HepG2 (cell line): ENCODE measurements around the gene SNAPIN. TPM values are rescaled to one million over a fixed set of nuclear protein-coding genes. Genes with fewer than 3 reads are reported as not detected.

ENCODE experiments used
- BRCA1 ChIP-seq: sonication (generic); formaldehyde crosslinking; IDR thresholded peaks from 2 replicates; pipeline ENCODE4 v1.4.0; 2020; ENCODE audit warnings: missing genetic modification reagents
- CEBPG ChIP-seq: IDR thresholded peaks from 2 replicates; pipeline ENCODE4 v1.6.1; 2016
- FOXJ3 ChIP-seq: sonication (generic); formaldehyde crosslinking; IDR thresholded peaks from 2 replicates; pipeline ENCODE4 v1.4.0; 2020; ENCODE audit warnings: missing genetic modification reagents, mild to moderate bottlenecking, borderline replicate concordance
- GPBP1L1 ChIP-seq: sonication (generic); formaldehyde crosslinking; IDR thresholded peaks from 2 replicates; pipeline ENCODE4 v1.5.0; 2020; ENCODE audit warnings: mild to moderate bottlenecking, missing genetic modification reagents
- MEIS2 ChIP-seq: sonication (generic); formaldehyde crosslinking; IDR thresholded peaks from 2 replicates; pipeline ENCODE4 v1.9.0; 2021; ENCODE audit warnings: mild to moderate bottlenecking, missing genetic modification reagents
- NFIB ChIP-seq: sonication (generic); formaldehyde crosslinking; IDR thresholded peaks from 2 replicates; pipeline ENCODE4 v1.9.0; 2021; ENCODE audit warnings: missing genetic modification reagents, mild to moderate bottlenecking, borderline replicate concordance
- SMARCC2 ChIP-seq: fragments of 450-650 bp; IDR thresholded peaks from 2 replicates; pipeline ENCODE4 v1.6.1; 2017; ENCODE audit warnings: antibody characterized with exemption, mild to moderate bottlenecking
- SP5 ChIP-seq: IDR thresholded peaks from 2 replicates; pipeline ENCODE4 v1.6.1; 2016; ENCODE audit warnings: low read depth, borderline replicate concordance
- TBL1XR1 ChIP-seq: fragments of 150-350 bp; IDR thresholded peaks from 2 replicates; pipeline ENCODE4 v1.6.1; 2014; ENCODE audit warnings: borderline replicate concordance, low read length; ENCODE audit not compliant: partially characterized antibody
- YEATS2 ChIP-seq: sonication (generic); formaldehyde crosslinking; IDR thresholded peaks from 2 replicates; pipeline ENCODE4 v1.4.0; 2020; ENCODE audit warnings: missing genetic modification reagents, borderline replicate concordance
- ZBTB7B ChIP-seq: sonication (generic); formaldehyde crosslinking; IDR thresholded peaks from 2 replicates; pipeline ENCODE4 v1.4.0; 2020; ENCODE audit warnings: missing genetic modification reagents
- ZFP82 ChIP-seq: sonication (generic); formaldehyde crosslinking; IDR thresholded peaks from 2 replicates; pipeline ENCODE4 v1.5.1; 2020; ENCODE audit warnings: mild to moderate bottlenecking, missing genetic modification reagents, borderline replicate concordance
- ZMYM2 ChIP-seq: sonication (generic); formaldehyde crosslinking; IDR thresholded peaks from 2 replicates; pipeline ENCODE4 v1.8.0; 2022; ENCODE audit warnings: mild to moderate bottlenecking, missing genetic modification reagents
- ZNF160 ChIP-seq: sonication (generic); formaldehyde crosslinking; IDR thresholded peaks from 2 replicates; pipeline ENCODE4 v1.8.0; 2022; ENCODE audit warnings: mild to moderate bottlenecking, inconsistent platforms, missing genetic modification reagents
- ZNF276 ChIP-seq: sonication (generic); formaldehyde crosslinking; IDR thresholded peaks from 2 replicates; pipeline ENCODE4 v1.4.0; 2020; ENCODE audit warnings: mild to moderate bottlenecking, low read depth, missing genetic modification reagents
- ZNF496 ChIP-seq: sonication (generic); formaldehyde crosslinking; IDR thresholded peaks from 2 replicates; pipeline ENCODE4 v1.8.1; 2023; ENCODE audit warnings: mild to moderate bottlenecking, moderate library complexity, missing genetic modification reagents; ENCODE audit not compliant: insufficient replicate concordance
- polyA plus RNA-seq, 8 experiments: library from polyadenylated mRNA; depleted of rRNA in 3 of 8; stranded (reverse) in 7 of 8; unstranded in 1 of 8; fragments of >200 nt; fragmentation: Illumina TruSeq in 4 of 8; extraction: Trizol in 4 of 8; gene quantifications; 2 replicates each; pipeline versions ENCODE4 v1.2.1 to v1.2.3, GENCODE V29; 2011 to 2016; ENCODE audit warnings: low read depth in 4 of 8, missing spikeins in 1 of 8, mixed read lengths in 1 of 8; ENCODE audit not compliant: insufficient read depth in 1 of 8
- total RNA-seq, 5 experiments: library from RNA; depleted of rRNA; stranded (reverse); fragments of >200 nt; fragmentation: Illumina TruSeq; extraction: Trizol; gene quantifications; 2 replicates each; pipeline ENCODE4 v1.2.3, GENCODE V29; 2016; ENCODE audit warnings: low read depth in 1 of 5
- TF ChIP-seq, protein P1 (sequence below): sonication (generic); formaldehyde crosslinking; IDR thresholded peaks from 2 replicates; pipeline ENCODE4 v1.4.0; 2020; ENCODE audit warnings: missing genetic modification reagents, borderline replicate concordance
- TF ChIP-seq, protein P2 (sequence below): sonication (generic); formaldehyde crosslinking; IDR thresholded peaks from 2 replicates; pipeline ENCODE4 v1.9.0; 2021; ENCODE audit warnings: missing genetic modification reagents, borderline replicate concordance

The SNAPIN gene
- total and polyA plus RNA-seq, 2 of the 13 experiments (the other 11 are each of a cell fraction or from before 2014, with no cell fraction given) = 23.9 to 25.7 TPM

DNA sequence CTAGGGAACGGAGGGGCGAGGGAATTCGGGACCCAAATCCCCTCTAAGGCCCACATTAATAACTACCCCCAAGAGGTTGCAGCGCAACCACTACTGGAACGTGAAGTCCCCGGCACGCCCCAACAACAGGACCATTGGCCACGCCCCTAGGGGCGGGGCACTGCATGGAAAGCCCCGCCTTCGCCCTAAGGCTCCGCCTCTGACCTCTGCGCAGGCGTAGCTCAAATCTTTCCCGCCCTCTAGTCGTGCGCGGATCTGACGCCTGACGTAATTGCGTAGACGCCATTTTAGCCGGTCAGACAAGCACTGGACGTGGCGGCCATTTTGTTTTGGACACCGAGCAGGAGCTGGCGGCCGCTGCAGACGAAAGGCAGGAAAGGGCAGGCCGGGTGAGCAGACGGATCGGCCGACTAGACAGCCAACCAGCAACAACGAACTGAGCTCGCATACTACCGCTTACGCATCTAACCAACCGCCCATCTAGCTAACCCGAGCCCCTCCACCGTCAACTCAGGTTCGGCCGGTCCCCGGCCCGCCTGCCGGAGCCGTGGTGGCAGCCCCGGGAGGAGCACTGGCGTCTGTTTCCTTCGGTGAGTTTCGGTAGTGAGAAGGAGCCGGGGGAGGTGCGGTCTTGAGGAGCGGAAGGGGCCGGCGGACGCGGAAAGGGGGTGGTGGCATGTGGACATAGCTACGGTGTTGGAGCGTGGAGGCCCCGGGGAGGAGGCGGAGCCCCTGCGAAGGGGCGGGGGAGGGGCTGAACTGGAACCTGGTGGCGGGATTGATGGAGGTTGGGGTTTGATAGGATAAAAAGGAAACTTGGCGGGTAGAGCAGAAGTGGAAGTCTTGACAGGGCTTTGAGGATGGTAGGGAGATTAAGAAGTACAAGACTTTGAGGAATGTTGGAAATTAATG lies 24.5 kb upstream of the SNAPIN start, which contains the start of gene CHTOP (continued):
- TF ChIP-seq ZNF496 (CRISPR knock-in tag) = no peak
- no peak for TF ChIP-seq MEIS2
- no peak for TF ChIP-seq GPBP1L1 (CRISPR knock-in tag)
- TF ChIP-seq, protein P1, sequence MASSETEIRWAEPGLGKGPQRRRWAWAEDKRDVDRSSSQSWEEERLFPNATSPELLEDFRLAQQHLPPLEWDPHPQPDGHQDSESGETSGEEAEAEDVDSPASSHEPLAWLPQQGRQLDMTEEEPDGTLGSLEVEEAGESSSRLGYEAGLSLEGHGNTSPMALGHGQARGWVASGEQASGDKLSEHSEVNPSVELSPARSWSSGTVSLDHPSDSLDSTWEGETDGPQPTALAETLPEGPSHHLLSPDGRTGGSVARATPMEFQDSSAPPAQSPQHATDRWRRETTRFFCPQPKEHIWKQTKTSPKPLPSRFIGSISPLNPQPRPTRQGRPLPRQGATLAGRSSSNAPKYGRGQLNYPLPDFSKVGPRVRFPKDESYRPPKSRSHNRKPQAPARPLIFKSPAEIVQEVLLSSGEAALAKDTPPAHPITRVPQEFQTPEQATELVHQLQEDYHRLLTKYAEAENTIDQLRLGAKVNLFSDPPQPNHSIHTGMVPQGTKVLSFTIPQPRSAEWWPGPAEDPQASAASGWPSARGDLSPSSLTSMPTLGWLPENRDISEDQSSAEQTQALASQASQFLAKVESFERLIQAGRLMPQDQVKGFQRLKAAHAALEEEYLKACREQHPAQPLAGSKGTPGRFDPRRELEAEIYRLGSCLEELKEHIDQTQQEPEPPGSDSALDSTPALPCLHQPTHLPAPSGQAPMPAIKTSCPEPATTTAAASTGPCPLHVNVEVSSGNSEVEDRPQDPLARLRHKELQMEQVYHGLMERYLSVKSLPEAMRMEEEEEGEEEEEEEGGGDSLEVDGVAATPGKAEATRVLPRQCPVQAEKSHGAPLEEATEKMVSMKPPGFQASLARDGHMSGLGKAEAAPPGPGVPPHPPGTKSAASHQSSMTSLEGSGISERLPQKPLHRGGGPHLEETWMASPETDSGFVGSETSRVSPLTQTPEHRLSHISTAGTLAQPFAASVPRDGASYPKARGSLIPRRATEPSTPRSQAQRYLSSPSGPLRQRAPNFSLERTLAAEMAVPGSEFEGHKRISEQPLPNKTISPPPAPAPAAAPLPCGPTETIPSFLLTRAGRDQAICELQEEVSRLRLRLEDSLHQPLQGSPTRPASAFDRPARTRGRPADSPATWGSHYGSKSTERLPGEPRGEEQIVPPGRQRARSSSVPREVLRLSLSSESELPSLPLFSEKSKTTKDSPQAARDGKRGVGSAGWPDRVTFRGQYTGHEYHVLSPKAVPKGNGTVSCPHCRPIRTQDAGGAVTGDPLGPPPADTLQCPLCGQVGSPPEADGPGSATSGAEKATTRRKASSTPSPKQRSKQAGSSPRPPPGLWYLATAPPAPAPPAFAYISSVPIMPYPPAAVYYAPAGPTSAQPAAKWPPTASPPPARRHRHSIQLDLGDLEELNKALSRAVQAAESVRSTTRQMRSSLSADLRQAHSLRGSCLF (CRISPR knock-in tag) = no peak
- 0 out of 2 replicates have a peak, but pooled peaks have one; percentile 55 for TF ChIP-seq ZFP82 (CRISPR knock-in tag)
- no peak for TF ChIP-seq SMARCC2
- TF ChIP-seq NFIB (CRISPR knock-in tag) = no peak
- peak; percentile 71; the same call in 1 of the 2 replicates for TF ChIP-seq YEATS2 (CRISPR knock-in tag)
- TF ChIP-seq CEBPG = peak; percentile 76
- TF ChIP-seq ZMYM2 (CRISPR knock-in tag) = 0 out of 2 replicates have a peak, but pooled peaks have one; percentile 46
- TF ChIP-seq SP5 = peak; percentile 77
- TF ChIP-seq FOXJ3 = peak; percentile 64
- no peak for TF ChIP-seq ZNF160 (CRISPR knock-in tag)
- 0 out of 2 replicates have a peak, but pooled peaks have one; percentile 20 for TF ChIP-seq ZBTB7B (CRISPR knock-in tag)
- TF ChIP-seq, protein P2, sequence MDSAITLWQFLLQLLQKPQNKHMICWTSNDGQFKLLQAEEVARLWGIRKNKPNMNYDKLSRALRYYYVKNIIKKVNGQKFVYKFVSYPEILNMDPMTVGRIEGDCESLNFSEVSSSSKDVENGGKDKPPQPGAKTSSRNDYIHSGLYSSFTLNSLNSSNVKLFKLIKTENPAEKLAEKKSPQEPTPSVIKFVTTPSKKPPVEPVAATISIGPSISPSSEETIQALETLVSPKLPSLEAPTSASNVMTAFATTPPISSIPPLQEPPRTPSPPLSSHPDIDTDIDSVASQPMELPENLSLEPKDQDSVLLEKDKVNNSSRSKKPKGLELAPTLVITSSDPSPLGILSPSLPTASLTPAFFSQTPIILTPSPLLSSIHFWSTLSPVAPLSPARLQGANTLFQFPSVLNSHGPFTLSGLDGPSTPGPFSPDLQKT (CRISPR knock-in tag) = no peak
- no peak for TF ChIP-seq ZNF276 (CRISPR knock-in tag)
- TF ChIP-seq BRCA1 (CRISPR knock-in tag) = no peak; the same call in 1 of the 2 replicates
- peak; percentile 11 for TF ChIP-seq TBL1XR1
